Measurements from ENCODE around the gene KDM2A.

KDM2A gene

GRCh38 chr11:67289226-67289650, 170.2 kb downstream of the KDM2A start, which contains the start of gene ANKRD13D:
ANKRD13D (plus strand) TSS chr11:67289303; CDS start chr11:67289461, 158 bp downstream.
- H3K27me3 ChIP-seq (ENCODE audit: control insufficient read depth, insufficient read depth, low read length): no peaks in the 10 kb centered on the region
- no peaks in the 10 kb centered on the region for H3K4me1 ChIP-seq (ENCODE audit: control insufficient read depth, insufficient read depth, low read length)
- peak within 1 kb of the TSS; percentile 79 for H3K9ac ChIP-seq (ENCODE audit: low read depth, low read length)
- H3K36me3 ChIP-seq (ENCODE audit: control insufficient read depth, insufficient read depth, low read length): peaks cover 40% of the 10 kb centered on the region
- H3K9me3 ChIP-seq (ENCODE audit: control insufficient read depth, insufficient read depth, low read length): no peaks in the 10 kb centered on the region
- peak within 1 kb of the TSS; percentile 76 for H3K4me3 ChIP-seq (ENCODE audit: low read depth, low read length)

DNA sequence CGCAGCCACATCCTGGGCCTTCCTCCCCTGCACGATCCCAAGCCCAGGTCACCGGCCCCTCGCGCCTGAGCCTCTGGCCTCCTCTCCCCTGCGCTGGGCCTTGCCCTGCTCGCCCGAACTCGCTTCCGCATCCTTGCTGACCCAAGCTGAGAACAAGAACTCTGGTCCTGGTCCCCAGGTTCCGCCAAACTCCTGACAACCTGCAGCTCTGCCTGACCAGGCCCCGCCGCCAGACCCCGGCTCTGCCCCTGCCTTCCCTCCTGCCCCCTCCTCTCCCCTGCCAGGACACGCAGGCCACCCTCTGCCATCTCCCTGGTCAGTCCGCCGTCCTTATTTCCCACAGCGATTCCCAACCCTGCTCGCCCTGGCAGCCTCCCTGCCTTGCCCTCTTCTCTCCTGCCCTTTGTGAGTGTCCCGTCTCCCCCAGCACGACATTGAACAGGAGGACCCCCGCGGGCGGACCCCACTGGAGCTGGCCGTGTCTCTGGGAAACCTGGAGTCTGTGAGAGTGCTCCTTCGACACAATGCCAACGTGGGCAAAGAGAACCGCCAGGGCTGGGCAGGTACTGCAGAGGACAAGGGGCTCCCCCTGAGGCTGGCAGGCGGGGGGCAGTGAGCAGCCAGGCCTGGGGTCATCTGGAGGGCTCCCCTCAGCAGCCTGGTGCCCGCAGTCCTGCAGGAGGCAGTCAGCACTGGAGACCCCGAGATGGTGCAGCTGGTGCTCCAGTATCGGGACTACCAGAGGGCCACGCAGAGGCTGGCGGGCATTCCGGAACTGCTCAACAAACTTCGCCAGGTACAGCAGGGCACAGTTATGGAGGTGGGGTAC, 170.8 kb downstream of the KDM2A start:
- no peaks in the 10 kb centered on the region for H3K27me3 ChIP-seq (ENCODE audit: control insufficient read depth, insufficient read depth, low read length)
- H3K4me3 ChIP-seq (ENCODE audit: low read depth, low read length): peak overlapping the region; percentile 75
- peak overlapping the region; percentile 54 for H3K9ac ChIP-seq (ENCODE audit: low read depth, low read length)
- peaks cover 37% of the 10 kb centered on the region for H3K36me3 ChIP-seq (ENCODE audit: control insufficient read depth, insufficient read depth, low read length)
- H3K9me3 ChIP-seq (ENCODE audit: control insufficient read depth, insufficient read depth, low read length): no peaks in the 10 kb centered on the region
- no peaks in the 10 kb centered on the region for H3K4me1 ChIP-seq (ENCODE audit: control insufficient read depth, insufficient read depth, low read length)

- H3K27me3 ChIP-seq (ENCODE audit: control insufficient read depth, insufficient read depth, low read length): no peaks in the 10 kb centered on the region
- H3K9me3 ChIP-seq (ENCODE audit: control insufficient read depth, insufficient read depth, low read length): no peaks in the 10 kb centered on the region
- no peak overlapping the region for H3K4me3 ChIP-seq (ENCODE audit: low read depth, low read length)
- H3K4me1 ChIP-seq (ENCODE audit: control insufficient read depth, insufficient read depth, low read length): no peaks in the 10 kb centered on the region
- H3K9ac ChIP-seq (ENCODE audit: low read depth, low read length): no peak overlapping the region
- H3K36me3 ChIP-seq (ENCODE audit: control insufficient read depth, insufficient read depth, low read length): peaks cover 31% of the 10 kb centered on the region
These were observed 171.7 kb downstream of the KDM2A start for GRCh38 chr11:67290801-67291200.

DNA sequence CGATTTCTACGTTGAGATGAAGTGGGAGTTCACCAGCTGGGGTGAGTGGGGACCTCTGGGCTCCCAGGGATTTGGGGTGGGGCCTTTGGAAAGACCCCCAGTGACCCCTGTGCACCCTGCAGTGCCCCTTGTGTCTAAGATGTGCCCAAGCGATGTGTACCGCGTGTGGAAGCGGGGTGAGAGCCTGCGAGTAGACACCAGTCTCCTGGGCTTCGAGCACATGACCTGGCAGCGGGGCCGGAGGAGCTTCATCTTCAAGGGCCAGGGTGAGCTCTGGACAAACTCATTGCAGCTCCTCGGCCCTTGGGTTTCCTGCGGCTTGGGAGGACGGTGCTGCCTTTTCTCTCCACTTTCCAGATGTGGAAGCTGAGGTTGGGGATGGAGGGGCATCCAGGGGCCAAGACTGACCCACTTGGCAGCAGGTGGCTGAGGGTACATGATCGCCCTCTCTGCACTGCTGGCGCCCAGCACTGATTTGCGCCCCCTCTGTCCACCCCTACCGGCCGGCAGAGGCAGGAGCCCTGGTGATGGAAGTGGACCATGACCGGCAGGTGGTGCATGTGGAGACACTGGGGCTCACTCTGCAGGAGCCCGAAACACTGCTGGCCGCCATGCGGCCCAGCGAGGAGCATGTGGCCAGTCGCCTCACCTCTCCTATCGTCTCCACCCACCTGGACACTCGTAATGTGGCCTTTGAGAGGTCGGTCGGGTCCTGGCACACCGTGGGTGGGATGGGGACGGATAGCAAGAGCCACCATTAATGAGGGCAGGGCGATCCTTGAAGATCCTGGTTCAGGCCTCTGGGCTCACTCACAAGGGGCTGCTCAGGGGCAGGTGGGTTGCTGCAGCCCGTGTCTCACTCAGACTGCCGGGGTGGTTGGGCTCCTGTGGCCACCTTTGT, 172.7 kb downstream of the KDM2A start:
- no peaks in the 10 kb centered on the region for H3K4me1 ChIP-seq (ENCODE audit: control insufficient read depth, insufficient read depth, low read length)
- H3K27me3 ChIP-seq (ENCODE audit: control insufficient read depth, insufficient read depth, low read length): no peaks in the 10 kb centered on the region
- no peaks in the 10 kb centered on the region for H3K9me3 ChIP-seq (ENCODE audit: control insufficient read depth, insufficient read depth, low read length)
- no peak overlapping the region for H3K4me3 ChIP-seq (ENCODE audit: low read depth, low read length)
- no peak overlapping the region for H3K9ac ChIP-seq (ENCODE audit: low read depth, low read length)
- H3K36me3 ChIP-seq (ENCODE audit: control insufficient read depth, insufficient read depth, low read length): peaks cover 22% of the 10 kb centered on the region

GRCh38 chr11:67292671-67293070, 173.6 kb downstream of the KDM2A start:
- Histone ChIP-seq H3K36me3 (ENCODE audit: control insufficient read depth, insufficient read depth, low read length) (peaks cover 20% of the 10 kb centered on the region), H3K9me3 (ENCODE audit: control insufficient read depth, insufficient read depth, low read length) (no peaks in the 10 kb centered on the region), H3K27me3 (ENCODE audit: control insufficient read depth, insufficient read depth, low read length) (no peaks in the 10 kb centered on the region), H3K4me1 (ENCODE audit: control insufficient read depth, insufficient read depth, low read length) (no peaks in the 10 kb centered on the region), H3K4me3 (ENCODE audit: low read depth, low read length) (no peak overlapping the region), H3K9ac (ENCODE audit: low read depth, low read length) (no peak overlapping the region)

- Histone ChIP-seq H3K27me3 (ENCODE audit: control insufficient read depth, insufficient read depth, low read length) (no peaks in the 10 kb centered on the region), H3K9me3 (ENCODE audit: control insufficient read depth, insufficient read depth, low read length) (no peaks in the 10 kb centered on the region), H3K36me3 (ENCODE audit: control insufficient read depth, insufficient read depth, low read length) (peaks cover 20% of the 10 kb centered on the region), H3K4me3 (ENCODE audit: low read depth, low read length) (no peak overlapping the region), H3K4me1 (ENCODE audit: control insufficient read depth, insufficient read depth, low read length) (no peaks in the 10 kb centered on the region), H3K9ac (ENCODE audit: low read depth, low read length) (no peak overlapping the region)
These were observed 174.0 kb downstream of the KDM2A start for GRCh38 chr11:67293090-67293489.

GRCh38 chr11:67295846-67296245, 176.8 kb downstream of the KDM2A start:
- no peaks in the 10 kb centered on the region for H3K27me3 ChIP-seq (ENCODE audit: control insufficient read depth, insufficient read depth, low read length)
- no peak overlapping the region for H3K4me3 ChIP-seq (ENCODE audit: low read depth, low read length)
- H3K9ac ChIP-seq (ENCODE audit: low read depth, low read length): no peak overlapping the region
- H3K4me1 ChIP-seq (ENCODE audit: control insufficient read depth, insufficient read depth, low read length): no peaks in the 10 kb centered on the region
- no peaks in the 10 kb centered on the region for H3K9me3 ChIP-seq (ENCODE audit: control insufficient read depth, insufficient read depth, low read length)
- H3K36me3 ChIP-seq (ENCODE audit: control insufficient read depth, insufficient read depth, low read length): peaks cover 28% of the 10 kb centered on the region

DNA sequence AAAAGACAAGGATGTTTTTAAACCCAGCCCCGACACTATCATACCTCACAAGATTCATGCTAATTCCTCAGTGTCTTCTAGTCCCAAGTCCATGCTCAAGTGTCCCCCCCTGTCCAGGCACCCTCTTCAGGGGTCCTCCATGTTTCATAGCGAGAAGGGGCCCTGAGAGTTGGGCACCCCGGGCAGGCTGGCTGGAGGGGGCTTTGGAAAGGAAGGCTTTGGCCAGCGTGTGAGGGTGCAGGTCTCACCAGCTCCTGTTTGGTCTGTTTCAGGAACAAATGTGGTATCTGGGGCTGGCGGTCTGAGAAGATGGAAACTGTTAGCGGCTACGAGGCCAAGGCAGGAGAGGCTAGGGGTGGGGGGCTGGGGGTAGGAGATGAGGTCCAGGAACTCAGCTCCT, 179.7 kb downstream of the KDM2A start:
- H3K4me1 ChIP-seq (ENCODE audit: control insufficient read depth, insufficient read depth, low read length): no peaks in the 10 kb centered on the region
- H3K9me3 ChIP-seq (ENCODE audit: control insufficient read depth, insufficient read depth, low read length): no peaks in the 10 kb centered on the region
- no peak overlapping the region for H3K9ac ChIP-seq (ENCODE audit: low read depth, low read length)
- H3K27me3 ChIP-seq (ENCODE audit: control insufficient read depth, insufficient read depth, low read length): no peaks in the 10 kb centered on the region
- peaks cover 21% of the 10 kb centered on the region for H3K36me3 ChIP-seq (ENCODE audit: control insufficient read depth, insufficient read depth, low read length)
- no peak overlapping the region for H3K4me3 ChIP-seq (ENCODE audit: low read depth, low read length)

DNA sequence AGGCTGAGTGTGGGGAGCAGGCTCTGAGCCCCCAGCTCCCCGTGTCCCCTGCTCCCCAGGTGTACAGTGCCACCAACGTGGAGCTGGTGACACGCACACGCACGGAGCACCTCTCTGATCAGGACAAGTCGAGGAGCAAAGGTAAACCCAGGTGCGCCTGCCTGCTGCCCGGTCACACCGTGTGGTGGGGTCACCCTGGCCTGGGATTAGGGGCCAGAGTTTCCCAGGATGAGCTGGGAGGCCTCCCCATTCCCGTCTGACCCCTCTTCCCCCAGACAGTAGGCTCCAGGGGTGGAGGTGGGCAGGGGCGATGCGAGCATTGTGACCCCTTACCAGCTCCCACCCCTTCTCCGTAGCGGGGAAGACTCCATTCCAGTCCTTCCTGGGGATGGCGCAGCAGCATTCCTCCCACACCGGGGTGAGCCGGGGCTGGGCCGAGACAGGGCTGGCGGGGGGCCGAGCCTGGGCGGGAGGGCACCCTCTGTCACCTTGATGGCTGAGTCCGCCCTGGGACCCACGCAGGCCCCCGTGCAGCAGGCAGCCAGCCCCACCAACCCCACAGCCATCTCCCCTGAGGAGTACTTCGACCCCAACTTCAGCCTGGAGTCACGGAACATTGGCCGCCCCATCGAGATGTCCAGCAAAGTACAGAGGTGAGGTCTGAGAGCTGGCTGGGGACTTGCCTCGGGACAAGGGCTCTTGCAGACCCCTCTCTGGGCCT, 180.6 kb downstream of the KDM2A start:
- Histone ChIP-seq H3K9me3 (ENCODE audit: control insufficient read depth, insufficient read depth, low read length) (no peaks in the 10 kb centered on the region), H3K9ac (ENCODE audit: low read depth, low read length) (no peak overlapping the region), H3K36me3 (ENCODE audit: control insufficient read depth, insufficient read depth, low read length) (peaks cover 21% of the 10 kb centered on the region), H3K4me1 (ENCODE audit: control insufficient read depth, insufficient read depth, low read length) (no peaks in the 10 kb centered on the region), H3K27me3 (ENCODE audit: control insufficient read depth, insufficient read depth, low read length) (peaks cover 3% of the 10 kb centered on the region), H3K4me3 (ENCODE audit: low read depth, low read length) (no peak overlapping the region)

DNA sequence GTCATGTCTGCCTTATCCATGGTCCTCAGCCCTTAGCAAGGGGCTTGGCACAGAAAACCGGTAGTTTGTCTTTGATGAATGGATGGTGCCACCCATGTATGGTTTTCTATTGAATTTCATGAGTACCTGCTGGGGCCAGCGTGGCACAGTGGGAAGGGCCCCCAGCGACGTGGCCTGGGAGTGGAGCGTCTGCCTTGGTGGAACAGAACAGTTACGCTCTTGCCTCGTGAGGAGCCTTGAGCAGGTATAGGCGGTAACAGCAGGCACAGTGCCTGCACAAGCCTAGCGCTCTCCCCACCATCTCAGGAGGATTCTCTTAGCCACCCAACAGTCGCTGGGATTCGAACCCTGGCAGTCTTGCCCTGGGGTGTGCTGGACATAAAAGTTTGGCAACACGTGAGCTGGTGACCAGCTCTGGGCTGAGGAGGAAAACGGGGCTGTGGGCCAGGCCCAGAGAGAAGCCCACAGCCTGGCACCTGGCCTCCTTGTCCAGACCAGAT, 181.2 kb downstream of the KDM2A start:
- Histone ChIP-seq H3K4me3 (ENCODE audit: low read depth, low read length) (no peak overlapping the region), H3K9me3 (ENCODE audit: control insufficient read depth, insufficient read depth, low read length) (no peaks in the 10 kb centered on the region), H3K9ac (ENCODE audit: low read depth, low read length) (no peak overlapping the region), H3K4me1 (ENCODE audit: control insufficient read depth, insufficient read depth, low read length) (no peaks in the 10 kb centered on the region), H3K36me3 (ENCODE audit: control insufficient read depth, insufficient read depth, low read length) (peaks cover 20% of the 10 kb centered on the region), H3K27me3 (ENCODE audit: control insufficient read depth, insufficient read depth, low read length) (peaks cover 3% of the 10 kb centered on the region)

- Histone ChIP-seq H3K4me3 (ENCODE audit: low read depth, low read length) (no peak overlapping the region), H3K4me1 (ENCODE audit: control insufficient read depth, insufficient read depth, low read length) (no peaks in the 10 kb centered on the region), H3K9me3 (ENCODE audit: control insufficient read depth, insufficient read depth, low read length) (no peaks in the 10 kb centered on the region), H3K27me3 (ENCODE audit: control insufficient read depth, insufficient read depth, low read length) (peaks cover 3% of the 10 kb centered on the region), H3K36me3 (ENCODE audit: control insufficient read depth, insufficient read depth, low read length) (peaks cover 19% of the 10 kb centered on the region), H3K9ac (ENCODE audit: low read depth, low read length) (no peak overlapping the region)
These were observed 181.8 kb downstream of the KDM2A start for GRCh38 chr11:67300756-67301312.

All from iPS-15b (cell line).